Amniotic epithelial cell (primary cell): Measurements from ENCODE around the gene GSTA5.
"Not testable (repeated sequence)": the region's sequence is repeated elsewhere in the genome, so short reads cannot be mapped to it uniquely, and the experiment has no call there.

Source experiments
- DNase-seq: peaks from one replicate; pipeline ENCODE4 v3.0.0-alpha.2; 2010; ENCODE audit warnings: low read depth

Gene GSTA5

DNA sequence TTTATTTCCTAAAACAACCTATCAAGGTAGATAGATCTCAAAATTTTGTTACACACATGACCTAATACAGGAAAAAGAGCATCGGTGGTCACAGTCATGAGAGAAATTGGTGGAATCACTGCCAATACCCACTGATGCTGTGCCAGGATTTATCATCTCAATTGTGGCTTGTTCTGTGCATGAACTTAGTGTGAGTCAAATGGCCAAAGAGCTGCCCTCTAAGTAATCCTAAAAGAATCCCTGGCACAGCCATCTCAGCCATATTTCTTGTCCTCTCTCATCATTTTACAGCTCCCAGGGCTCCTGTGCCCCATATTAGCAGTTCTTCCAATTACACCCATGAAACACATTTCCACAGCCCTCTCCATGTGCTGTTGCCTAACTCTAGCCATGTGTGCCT lies 6.1 kb downstream of the GSTA5 start:
- no peak for DNase-seq

- DNase-seq = not testable (repeated sequence)
Observed at GRCh38 chr6:52830869-52831268, 9.7 kb downstream of the GSTA5 start.

GRCh38 chr6:52829046-52829817 lies 11.4 kb downstream of the GSTA5 start:
- no peak for DNase-seq

DNA sequence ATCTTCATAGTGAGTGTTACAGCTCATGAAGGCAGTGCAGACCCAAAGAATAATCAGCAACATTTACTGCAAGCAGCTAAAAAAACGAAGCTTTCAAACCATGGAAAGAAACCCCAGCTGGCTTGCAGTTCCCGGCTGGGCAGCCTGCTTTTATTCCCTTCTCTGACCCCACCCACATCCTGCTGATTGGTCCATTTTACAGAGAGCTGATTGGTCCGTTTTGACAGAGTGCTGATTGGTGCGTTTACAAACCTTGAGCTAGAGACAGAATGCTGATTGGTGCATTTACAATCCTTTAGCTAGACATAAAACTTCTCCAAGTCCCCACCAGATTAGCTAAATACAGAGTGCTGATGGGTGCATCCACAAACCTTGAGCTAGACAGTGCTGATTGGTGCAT lies 12.0 kb downstream of the GSTA5 start:
- not testable (repeated sequence) for DNase-seq

- DNase-seq = not testable (repeated sequence)
Observed at GRCh38 chr6:52827073-52827783, 13.4 kb downstream of the GSTA5 start.

DNA sequence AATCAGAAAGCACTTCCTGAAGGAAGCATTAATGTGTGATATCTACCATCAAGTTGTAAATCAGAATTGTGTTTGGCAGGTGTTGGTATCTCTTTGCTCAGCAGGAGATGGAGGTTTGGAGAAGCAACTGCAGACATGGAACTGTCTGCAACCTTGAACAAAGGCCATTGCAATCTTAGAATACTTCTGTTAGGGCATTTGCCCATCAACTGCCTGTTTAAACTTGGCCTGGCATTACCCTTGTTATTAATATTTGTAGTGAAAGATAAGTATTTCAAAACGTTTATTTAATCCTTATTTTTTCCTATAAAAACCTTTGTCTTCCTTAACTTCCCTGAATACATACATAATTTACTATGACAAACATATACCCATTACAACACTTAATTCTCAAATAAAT lies 14.1 kb downstream of the GSTA5 start:
- DNase-seq = no peak

DNA sequence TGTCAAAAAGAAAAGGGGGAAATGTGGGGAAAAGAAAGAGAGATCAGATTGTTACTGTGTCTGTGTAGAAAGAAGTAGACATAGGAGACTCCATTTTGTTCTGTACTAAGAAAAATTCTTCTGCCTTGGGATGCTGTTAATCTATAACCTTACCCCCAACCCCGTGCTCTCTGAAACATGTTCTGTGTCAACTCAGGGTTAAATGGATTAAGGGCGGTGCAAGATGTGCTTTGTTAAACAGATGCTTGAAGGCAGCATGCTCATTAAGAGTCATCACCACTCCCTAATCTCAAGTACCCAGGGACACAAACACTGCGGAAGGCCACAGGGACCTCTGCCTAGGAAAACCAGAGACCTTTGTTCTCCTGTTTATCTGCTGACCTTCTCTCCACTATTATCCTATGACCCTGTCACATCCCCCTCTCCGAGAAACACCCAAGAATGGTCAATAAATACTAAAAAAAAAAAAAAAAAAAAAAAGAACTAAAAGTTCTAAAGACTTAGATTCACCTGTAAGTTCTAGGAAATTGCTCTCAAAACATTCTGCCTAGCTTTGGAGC lies 14.6 kb downstream of the GSTA5 start:
- not testable (repeated sequence) for DNase-seq

DNA sequence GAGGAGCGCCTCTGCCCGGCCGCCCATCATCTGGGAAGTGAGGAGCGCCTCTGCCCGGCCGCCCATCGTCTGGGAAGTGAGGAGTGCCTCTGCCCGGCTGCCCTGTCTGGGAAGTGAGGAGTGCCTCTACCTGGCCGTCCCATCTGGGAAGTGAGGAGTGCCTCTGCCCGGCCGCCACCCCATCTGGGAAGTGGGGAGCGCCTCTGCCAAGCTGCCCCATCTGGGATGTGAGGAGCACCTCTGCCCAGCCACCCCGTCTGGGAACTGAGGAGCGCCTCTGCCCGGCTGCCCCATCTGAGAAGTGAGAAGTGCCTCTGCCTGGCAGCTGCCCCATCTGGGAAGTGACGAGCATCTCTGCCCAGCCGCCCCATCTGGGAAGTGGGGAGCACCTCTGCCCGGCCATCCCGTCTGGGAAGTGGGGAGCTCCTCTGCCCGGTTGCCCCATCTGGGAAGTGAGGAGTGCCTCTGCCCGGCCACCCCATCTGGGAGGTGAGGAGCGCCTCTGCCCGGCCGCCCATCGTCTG lies 15.3 kb downstream of the GSTA5 start:
- DNase-seq = not testable (repeated sequence)

DNA sequence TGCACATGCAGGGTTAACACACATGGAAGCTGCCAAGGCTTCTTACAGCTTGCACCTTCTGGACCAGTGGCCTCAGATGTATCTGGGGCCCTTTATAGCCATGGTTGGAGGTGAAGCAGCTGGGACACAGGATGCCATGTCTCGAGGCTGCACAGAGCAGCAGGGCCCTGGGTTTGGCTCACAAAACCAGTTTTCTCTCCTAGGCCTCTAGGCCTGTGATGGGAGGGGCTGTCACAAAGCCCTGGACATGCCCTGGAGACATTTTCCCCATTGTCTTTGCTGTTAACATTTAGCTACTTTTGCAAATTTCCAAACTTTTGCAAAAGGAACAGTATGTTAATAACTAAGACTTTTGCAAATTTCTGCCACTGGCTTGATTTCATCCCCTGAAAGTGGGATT lies 18.8 kb downstream of the GSTA5 start:
- DNase-seq = no peak

- DNase-seq = peak; percentile 41
Observed at GRCh38 chr6:52820198-52820597, 20.4 kb downstream of the GSTA5 start.

GRCh38 chr6:52815167-52816092 lies 25.2 kb downstream of the GSTA5 start:
- peak; percentile 45 for DNase-seq

DNA sequence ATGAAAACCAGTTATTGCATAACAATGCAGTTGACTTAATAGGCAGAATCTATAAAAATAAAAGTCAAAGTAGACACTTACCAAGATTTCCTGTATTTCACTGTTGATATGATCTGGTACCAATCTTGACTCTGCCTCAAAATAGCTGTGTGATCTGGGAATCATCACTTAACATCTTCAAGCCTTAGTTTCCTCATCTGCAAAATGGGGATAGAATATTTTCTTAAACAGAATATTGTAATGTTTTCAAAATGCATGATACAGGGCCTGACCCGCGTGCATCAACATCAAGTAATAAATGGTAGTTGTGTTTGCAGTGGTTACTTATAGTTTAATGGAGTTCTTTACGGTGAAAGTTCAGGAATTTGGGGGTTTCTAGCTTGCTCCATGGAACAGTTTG lies 26.1 kb downstream of the GSTA5 start:
- not testable (repeated sequence) for DNase-seq

GRCh38 chr6:52809777-52810176 lies 30.8 kb downstream of the GSTA5 start:
- peak; percentile 4 for DNase-seq

DNA sequence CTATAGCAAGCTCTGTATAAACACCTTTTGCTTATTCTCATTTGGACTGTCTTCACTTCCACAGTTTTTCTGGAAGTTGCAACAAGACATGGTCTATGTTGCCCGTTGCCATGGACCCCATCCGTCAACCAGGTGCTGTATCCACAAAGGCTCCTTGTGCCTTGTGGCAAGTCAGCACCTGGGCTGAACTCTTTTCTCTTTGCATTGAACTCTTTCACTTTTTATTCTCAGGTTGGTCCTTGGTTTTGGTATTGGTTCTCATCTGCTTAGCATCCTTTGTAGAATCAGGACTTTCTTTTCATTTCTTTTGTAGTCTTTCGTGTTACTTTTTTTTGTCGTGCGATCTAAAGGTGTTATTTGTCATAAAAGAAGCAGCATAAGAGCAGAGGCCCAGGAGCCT lies 32.0 kb downstream of the GSTA5 start:
- DNase-seq = no peak

DNA sequence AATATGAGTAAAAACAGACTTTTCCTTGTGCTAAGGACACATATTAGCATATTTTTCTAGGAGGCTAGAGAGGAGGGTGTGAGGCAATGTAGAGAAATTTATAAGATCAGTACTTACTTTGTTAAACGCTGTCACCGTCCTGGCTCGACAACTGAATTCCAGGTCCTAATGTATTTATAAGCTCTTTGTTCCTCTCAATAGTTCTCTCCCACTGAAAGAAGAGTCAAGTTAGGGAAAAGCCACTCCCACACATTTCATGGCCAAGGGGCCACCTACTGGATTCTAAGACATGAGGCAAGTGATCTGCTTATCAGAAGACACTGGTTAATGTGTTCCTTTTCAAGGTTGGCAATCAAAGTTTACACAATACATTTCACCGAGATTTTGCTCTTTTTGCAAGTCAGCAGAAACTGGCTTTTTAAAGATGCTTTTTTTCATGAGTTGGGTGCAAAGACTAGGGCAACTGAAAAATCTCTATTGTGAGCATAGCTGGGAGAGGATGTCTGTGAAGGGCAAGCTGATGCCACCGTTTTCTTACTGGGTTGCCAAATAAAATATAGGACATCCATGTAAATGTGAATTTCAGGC lies 36.9 kb downstream of the GSTA5 start, which contains the start of gene GSTA1:
TSS of gene GSTA1 (minus strand) at position 149 of the 588 bp plus-strand sequence. CDS start 4,549 bp downstream, outside the sequence.
- DNase-seq = not testable (repeated sequence)

DNA sequence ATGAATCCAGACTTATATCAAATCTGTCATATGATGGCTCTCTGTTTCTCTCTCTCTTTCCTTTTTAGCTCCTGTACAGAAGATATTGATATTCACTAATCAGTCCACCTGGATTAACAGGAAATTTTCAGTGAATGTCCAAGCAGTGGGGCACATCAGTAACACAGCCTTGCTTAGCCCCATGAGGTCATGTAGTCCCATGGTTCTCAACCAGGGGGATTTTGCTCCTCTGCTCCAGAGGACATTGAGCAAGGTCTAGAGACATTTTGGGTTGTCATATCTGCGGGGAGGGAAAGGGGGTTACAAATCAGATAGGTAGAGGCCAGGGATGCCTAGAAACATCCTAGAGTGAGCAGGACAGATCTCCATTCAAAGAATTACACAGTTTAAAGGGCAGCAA lies 37.8 kb downstream of the GSTA5 start:
- DNase-seq = no peak

DNA sequence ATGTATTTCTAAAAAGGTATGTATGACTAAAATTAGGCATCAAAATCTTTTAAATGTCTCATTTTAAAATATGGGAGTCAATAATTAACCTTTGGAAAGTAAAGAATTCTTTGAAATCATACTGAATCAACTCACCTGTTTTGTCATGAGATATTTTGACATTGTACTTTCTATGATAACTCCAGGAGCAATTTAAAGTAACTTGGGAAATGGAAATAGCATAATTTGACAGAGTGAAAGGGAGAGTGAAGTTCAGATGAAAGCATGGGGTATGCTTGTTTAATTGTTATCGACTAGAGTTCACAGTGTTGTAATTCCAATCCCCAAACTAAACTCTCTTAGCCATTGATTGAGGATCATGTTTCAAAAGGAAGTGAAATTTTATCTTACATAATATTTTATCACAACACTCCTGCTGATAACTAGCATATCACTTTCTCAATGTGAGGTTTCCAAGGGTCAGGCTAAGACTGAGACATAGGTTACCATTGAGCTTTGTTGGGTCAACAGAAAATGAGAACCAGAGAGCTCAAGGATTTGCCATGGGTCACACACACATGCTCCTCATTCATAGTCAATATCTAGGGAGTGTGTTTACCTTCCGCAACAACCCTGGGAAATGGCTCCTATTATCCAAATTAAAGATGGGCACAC lies 39.3 kb downstream of the GSTA5 start:
- DNase-seq = no peak

DNA sequence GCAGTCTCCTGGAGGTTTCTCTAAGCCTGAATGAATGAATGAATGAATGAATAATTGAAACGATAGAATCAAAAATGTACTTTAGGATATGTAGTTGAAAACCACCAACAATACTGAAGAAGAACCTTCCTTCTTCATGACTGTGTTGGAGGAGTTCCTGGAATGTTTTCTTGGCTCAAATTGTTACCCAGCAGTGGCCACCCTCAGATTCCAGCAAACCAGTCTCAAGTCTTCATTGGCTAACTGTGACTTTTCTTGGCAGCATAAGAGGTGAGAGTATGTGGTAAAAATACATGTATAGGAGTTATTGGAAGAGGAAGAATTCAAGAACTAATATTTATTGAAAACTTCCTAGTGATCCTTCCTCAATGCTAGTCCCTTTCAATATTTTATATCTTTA lies 41.3 kb downstream of the GSTA5 start:
- DNase-seq = peak; percentile 1

DNA sequence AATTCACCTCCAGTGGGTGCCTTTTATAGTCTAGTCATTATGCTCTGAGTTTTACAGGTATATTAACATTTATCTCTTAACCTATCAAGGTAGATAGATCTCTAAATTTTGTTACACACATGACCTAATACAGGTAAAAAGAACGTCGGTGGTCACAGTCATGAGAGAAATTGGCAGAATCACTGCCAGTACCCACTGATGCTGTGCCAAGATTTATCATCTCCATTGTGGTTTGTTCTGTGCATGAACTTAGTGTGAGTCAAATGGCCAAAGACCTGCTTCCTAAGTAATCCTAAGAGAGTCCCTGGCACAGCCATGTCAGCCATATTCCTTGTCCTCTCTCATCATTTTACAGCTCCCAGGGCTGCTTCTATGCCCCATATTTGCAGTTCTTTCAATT lies 46.2 kb downstream of the GSTA5 start:
- DNase-seq = not testable (repeated sequence)

DNA sequence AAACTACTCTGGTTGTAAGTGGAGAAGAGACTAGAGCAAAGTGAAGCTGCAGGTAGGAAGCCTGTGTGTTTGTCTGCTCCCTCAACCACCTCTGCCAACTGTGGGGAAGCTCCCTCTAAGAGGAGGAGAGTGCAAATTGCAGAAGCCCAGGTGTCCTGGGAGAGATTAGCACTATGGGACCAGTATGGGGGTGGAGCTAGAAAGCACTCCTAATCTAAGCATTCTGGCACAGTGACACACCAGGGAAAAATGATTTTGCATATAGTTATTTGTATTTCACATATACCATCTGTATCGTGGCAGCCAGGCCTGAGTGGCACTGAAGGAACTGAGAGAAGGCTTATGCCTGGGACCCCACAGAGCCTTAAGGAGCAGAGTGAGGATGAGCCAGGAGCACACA lies 49.8 kb downstream of the GSTA5 start:
- DNase-seq = no peak

GRCh38 chr6:52789658-52790057 lies 51.0 kb downstream of the GSTA5 start:
- peak; percentile 20 for DNase-seq
